Lung microvascular endothelial cell (primary cell): ENCODE data around the gene GSTO2. TPM values are rescaled to one million over a fixed set of nuclear protein-coding genes. Genes with fewer than 3 reads are reported as not detected.
A peak's percentile ranks its signal among the peaks of the same experiment; 100 is the strongest.

Experiments used
- DNase-seq, 2 donors: peaks; one replicate each; pipeline versions ENCODE4 v3.0.0 to v3.0.0-alpha.2; 2010; ENCODE audit warnings: low read depth in 2 of 2
- total RNA-seq: library from RNA; depleted of rRNA; stranded (reverse); fragments of >200 nt; gene quantifications from 2 replicates; pipeline ENCODE4 v1.2.1, GENCODE V29; 2014

The GSTO2 gene
- total RNA-seq, 1 donor from 2014 or later, result 0.99 TPM

DNA sequence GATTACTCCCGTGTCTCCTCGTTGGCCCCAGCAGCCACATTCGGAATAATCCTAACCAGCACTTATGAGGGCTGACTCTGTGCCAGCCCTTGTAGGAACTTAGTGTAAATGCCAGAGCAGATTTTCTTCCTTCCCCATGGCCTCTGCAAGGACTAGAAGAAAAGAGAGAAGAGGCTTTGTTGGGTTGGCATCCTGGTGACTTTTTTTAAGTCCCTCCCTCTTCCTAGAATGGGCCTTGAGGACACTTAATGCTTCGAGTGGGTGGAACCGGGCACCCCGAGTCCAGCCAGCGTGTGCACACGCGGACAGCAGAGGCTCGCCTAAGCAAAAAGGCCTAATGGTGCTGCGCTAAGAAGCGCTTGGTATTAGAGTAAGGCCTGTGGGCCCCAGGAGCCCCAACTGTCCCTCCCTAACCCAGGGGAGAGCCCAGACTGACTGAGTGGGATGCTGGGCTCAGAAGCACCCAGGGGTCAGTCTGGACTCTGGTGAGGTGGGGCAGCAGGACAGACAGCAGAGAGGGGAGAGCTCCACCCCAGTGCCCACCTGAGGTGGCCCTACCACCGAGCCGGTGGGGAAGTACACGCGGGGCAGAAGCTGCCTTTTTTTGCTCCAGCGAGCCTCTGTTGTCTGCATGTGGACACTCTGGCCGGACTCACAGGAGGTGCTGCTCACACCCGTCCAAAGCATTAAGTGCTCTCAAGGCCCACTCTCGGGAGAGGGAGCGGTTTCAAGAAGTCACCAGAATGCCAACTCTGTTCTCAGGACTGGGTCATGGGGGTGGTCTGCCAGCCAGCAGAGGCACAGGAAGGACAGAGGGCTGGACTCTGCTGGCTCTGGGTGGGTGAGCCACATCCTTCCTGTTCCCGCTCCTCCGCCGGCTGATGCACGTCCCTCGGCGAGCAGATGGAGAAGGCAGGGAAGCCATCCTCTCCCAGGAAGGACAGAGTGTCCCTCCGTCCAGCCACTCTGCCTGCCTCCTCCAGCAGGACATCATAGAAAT, 56.8 kb downstream of the GSTO2 start:
- peak in 1 of 2 donors; percentile 74 for DNase-seq

DNA sequence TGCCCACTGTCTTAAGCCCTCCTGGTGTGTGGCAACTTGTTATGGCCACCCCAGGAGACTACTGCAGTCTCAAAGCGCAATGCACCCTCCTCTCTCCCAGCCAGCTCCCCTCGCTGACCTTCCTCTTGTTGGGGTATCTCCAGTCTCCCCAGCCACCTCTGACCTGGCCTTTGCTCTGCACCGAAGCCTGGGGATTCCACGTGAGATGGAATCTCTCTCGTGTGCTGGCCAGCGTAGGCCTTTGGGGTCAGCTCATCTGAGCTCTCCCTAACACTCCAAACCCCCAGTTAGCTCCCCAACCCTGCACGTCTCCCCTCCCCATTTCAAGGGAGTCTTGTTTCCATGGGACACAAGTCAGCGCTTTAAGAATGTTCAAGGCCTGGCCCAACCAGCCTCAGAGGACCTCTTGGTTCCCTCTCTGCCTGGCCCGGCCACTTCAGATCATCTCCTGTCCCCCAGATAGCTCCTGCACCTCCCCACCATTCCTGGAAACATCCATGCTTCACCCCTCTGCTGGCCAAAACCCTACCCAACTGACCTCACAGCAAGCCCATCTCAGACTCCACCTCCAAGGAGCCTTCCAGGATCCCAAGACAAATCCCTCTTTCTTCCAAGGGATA, 58.1 kb downstream of the GSTO2 start:
- DNase-seq, result no peak

DNA sequence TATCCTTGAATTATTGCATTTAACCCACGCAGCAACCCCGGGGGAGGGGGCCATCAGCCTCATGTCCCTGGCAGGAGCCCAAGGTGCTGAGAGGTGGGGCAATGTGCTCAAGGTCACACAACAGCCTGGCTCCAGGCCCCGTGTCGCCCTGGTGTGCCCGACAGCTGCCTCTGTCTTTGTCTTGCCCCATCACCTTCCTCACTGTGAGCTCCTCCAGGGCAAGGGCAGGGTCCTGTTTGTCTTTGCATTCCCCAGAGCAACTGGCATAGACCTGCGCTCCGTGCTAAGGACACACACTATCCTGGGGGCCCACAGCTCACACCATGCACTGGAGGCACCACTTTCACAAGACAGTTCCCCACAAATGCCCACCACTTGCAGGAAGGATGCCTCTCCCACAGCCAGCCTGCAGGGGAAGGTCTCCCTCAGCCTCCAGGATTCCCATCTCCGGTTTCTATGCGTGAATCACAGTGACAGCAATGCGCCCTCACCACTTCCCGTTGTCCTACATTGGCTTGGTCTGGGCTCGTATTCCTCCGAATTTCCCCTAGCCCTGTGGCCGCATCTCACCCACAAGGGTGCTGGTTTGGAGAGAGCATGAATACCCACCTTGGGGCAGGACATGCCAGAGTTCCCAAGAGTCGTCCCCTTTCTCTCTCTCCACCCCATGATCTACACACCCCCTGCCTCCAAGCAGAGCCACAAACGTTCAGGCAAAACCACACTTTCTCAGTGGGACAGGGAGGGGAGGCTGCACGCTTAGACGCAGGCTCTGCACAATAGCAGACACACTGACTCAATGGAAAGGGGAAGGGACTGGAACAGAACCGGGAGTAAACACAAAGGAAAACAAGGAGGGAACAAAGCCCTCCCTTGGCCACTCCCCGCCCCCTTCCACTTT, 59.0 kb downstream of the GSTO2 start:
- DNase-seq, result peak; percentile 76 to 88

DNA sequence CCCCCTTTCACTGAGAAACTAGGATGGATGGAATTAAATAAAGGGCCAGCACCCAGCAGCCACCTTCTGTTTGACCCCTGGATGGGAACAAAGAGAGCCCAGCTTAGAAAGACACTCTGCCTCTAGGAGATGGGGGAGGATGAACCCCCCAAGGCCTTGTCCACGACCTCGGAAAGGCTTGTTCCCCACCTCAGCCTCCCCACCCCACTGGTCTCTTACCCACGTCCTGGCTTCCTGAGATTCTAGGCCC, 59.6 kb downstream of the GSTO2 start:
- DNase-seq, result no peak

DNA sequence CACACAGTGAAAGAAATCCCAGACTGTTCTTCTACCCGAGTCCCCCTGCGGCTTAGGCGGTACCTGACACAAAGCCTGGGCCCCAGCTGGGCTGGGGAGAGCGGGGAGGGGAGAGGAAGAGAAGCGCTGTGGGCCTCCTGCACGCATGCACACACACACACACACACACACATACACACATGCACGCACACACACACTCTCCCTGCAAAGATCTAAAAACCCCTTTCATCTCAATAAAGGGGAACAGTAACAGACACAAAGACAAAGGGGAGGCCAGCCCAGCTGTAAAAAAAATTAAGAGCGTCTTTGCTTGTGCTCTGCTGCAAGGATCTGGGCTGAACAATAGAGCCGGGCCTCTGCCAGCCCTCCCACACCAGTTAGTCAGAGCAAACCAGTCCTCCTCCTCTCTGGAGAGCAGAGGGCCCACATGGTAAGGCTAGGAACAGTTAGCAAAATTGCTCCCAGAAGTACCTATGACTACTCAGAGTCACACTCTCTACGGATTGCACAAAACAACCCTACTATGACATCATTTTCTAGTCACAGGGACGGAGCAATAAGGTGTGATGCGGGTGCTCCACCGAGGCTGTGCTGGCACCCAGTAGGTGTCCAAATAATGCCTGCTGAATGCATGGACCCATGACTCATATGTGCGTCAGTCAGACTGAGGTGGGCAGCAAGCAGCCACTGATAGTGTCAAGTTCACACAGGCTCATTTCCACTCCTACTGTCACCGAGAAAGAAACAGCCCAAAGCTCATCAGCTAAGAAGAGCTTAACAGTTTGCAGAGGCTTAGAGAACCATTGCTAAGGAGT, 60.1 kb downstream of the GSTO2 start:
- peak; percentile 70 to 84 for DNase-seq

DNA sequence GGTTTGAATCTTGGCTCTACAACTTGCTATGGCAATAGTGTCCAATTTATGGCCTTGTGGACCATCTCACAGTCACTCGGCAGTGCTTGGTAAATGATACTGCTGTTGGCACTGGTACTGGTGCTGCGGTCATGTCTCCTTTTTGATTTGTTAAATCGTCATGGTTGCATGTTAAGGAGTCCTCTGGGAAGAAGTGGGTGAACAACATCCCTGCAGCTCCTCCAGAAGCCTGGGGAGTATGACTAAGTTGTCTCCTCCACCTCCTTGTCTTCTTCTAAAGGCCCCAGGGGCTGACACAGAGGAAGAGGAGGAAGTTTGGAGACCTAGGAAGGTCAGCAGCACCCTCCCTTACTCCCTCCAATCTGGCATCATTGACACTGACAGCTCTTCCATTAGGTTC, 60.8 kb downstream of the GSTO2 start:
- DNase-seq, result peak in 1 of 2 donors; percentile 73

DNA sequence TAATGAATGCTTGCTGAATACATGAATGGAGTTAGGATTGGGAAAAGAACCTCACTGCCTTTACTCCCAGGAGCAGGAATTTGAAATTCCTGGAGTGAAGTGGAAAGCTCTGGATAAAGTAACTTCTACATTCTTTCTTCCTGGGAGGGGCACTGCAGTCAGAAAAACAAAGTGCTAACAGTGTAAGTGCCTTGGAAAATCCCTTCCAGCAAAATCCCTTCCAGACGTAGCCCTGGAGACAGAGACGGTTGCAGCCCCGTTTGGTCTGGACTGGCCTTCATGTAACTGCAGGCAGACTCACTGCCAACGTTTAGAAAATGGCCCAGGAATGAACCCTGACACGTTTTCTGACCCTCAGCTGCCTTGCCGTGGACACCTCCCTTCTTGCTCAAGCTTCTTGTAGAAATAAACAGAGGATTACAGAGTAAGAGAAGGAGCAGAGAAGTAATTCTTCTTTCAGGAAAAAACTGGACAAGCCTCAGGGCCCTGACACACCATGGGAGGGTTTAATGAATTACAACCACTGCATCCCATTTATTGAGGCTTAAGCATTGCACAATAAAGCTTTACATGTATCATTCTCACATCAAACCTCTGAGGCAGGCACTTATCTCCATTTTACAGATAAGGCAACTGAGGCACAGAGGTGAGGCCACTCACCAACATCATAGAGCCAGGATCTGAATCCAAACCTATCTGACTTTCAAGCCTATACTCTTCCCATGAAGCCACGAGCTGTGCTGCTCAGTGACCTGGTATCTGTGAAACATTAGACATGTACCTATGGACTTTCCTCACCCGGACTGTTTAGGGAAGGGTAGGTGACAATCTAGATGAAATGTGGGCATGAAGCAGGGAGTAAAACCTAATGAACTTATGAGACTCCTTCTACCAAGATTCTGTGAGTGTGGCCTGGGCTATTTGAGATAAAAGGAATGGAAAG, 61.5 kb downstream of the GSTO2 start:
- DNase-seq, result peak; percentile 17 to 68

DNA sequence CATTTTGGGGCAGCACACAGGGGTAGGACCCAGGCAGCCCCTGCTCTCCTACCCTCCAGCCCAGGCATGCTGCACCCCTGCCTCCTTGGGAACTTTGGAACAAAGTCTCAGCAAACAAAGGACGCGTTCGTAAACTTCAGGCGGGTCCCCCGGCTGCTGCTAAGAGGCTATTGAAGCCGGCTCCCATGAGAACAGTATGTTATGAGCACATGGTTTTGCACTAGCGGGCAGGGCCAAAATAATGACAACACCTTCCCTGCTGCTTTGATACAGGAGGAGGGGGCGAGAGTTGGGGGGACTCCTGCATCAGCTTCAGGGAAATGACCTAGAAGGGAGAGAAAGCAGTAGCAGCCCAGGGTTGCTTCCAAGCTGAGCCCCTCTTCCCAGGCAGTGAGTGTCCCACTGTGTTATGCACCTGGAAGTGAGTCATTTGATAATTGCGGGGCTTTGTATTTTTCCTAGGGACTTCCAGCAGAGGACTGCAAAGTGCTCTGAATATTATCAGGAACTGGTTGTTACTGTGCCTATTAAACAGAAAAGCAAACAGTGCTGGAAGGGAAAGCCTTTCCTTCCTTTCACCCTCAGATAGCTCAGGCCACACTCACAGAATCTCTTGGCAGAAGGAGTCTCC, 62.3 kb downstream of the GSTO2 start:
- DNase-seq, result peak; percentile 86 to 88

DNA sequence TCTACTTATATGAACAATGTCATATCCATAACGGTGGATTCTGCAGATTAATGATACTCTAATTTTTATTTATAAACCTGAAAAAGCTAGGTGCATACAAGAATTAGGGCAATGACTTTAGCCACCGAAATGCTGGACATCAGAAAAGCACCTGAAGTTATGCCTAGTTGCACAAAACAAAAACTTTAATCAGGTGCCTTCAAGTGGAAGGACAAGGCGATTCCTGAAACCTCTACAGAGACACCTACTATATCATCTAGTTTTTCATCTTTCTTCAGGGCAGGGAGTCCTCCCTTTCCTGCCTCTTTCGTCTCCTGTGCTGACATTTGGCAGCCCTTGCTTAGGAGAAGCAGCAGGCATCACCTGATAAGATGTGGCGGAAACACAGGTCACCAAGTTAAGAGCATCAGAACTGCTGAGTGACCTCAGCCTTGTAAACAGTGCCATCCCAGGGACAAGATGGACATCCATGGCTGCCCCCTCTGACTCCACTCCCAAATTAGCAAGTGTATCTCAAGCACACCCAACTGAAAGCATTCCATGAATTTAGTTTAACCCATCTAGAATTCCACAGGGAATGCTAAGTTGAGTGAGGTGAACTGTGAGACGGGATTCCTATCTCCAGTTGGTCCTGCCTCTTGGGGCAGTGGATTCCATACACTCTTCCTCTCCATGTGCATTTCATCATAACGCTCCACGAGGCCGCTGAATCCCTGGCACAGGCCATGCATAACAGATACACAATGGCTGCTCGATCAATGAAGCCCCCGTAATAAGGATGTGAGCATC, 63.5 kb downstream of the GSTO2 start:
- peak; percentile 41 to 42 for DNase-seq

DNA sequence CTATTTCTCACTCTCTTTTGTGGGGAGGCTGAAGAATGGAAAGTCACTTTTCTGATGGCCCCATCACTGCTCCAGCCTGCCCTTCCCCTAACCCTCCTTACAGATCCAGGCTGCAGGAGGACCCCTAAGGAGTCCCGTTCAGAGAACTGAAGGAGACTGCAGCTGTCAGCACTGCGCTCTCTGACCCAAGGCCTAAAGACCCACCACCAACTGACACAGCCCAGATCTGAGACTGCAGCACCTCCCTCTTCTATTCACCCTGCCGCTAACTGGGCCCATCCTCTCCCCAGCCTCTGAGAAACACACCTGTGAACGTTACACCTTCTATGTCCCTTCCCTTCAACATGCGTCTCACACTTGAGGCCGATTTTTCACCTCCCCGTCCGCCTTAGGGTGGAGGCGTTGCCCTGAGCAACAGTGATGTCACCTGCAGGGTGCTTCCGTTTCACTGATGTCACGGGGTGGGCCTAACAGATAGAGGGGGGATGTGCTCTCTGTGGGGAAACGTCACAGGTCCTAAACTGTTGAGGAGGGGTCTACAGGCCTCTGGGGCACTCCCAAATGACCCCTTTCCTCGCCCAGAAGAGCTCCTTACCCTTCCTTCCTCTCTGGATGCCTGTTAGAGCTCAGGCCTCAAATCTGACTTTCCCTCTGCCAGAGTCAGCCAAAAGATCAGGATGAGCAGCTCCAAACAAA, 64.2 kb downstream of the GSTO2 start:
- DNase-seq, result peak; percentile 42 to 69

DNA sequence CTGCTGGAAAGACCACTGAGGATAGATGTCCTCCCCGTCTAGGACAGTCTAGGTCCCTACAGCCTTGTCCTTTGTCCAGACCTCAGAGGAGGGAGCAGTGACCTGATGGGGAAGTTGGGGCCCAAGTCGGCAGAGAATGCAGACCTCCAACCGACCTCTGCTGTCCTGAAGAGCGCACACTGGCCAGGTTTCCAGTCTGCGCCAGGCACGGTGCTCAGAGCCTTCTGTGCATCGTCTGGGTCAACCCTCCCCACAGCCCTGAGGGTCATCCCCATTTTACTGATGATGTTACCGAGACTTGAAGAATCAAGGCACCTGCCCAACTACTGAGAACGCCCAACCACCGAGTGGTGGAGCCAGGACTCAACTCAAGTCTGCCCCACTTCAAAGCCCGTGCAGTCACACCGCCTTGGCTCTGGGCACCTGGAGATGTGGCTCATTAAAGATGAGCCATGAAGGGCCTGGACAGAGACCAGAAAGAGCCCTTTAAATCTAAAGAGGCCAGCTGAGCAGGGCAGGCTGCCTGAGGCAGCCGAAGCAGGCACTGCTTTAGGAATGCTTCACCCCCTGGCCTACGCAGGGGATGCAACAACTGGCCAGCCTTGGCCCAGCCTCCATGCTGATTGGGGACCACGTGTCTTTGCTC, 64.9 kb downstream of the GSTO2 start:
- peak in 1 of 2 donors; percentile 10 for DNase-seq

DNA sequence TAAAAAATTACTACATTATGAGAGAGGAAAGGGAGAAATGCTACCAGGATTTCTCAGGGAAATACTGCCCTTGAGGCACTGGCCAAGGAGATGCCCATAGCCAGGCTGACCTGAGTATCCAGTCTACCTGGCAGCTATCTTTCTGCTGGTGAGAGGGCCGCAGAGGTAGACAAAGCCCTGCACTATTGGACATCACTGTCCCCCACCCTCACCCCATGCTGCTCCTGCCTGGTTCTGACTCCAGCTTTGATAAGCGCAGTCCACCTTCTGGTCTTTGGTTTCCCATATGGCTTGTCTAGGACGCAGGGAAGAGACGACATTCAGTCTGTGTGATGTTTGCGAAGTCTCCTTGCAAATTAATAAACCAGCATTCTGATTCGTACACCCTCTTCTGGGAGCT, 65.6 kb downstream of the GSTO2 start:
- peak in 1 of 2 donors; percentile 2 for DNase-seq

DNA sequence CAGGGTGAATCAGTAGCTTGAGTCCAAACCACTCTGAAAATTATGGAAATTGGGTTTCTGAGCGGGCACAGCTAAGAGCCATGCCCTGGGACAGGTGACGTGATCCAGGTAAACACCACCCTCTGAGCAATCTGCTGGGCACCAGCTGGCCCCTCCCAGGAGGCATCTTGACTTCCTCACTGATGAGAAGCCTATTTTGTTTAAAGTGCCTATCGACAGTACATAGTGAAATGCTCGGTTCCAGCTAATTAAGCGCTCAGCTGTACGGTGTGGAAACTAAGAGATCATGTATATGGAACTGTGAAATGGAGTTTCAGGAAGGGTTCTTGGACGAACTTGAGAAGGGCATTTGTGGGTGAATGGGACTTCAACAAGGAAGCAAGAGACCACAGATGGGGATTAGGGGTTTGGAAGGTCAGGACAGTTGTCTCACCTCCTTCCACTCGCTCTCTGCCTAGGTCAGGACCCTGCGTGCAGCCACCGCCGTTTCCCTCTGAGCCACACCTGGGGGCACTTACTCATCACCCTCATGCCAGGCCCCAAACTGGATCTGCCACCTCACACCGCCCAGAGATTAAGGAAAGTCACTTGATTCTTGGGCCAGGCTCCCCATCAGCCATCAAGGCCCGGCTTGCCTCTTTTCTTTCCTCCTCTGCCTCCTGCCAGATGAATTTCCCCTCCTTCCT, 66.1 kb downstream of the GSTO2 start:
- peak; percentile 21 to 26 for DNase-seq

DNA sequence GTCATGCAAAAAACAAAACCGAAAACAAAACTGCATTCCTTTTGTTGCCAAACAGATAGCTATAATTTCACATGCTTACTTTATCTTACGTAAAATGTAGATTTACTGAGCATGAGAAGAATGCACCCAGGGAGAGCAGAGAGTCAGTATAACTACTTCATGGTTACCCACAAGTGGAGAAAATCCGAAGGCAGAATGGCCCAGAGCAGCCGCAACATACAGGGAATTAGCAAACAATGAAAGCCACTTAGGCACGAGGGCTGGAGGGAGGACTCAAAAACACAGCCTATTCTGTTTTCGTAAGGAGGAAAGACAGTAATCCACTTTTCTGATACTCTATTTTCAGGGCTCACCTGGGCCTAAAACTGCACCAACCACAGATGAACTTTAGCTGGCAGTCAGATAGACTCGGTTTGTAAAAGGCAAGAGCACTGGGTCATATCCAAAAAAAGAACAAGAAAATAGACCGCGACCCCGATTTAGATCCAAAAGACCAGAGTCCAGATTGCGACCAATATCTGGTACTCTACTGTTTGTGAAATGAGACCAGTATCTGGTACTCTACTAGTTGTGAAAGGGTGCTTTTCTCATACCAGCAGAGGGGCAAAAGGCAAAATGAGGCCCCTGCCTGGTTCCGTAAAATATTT, 68.0 kb downstream of the GSTO2 start:
- peak; percentile 32 to 53 for DNase-seq

DNA sequence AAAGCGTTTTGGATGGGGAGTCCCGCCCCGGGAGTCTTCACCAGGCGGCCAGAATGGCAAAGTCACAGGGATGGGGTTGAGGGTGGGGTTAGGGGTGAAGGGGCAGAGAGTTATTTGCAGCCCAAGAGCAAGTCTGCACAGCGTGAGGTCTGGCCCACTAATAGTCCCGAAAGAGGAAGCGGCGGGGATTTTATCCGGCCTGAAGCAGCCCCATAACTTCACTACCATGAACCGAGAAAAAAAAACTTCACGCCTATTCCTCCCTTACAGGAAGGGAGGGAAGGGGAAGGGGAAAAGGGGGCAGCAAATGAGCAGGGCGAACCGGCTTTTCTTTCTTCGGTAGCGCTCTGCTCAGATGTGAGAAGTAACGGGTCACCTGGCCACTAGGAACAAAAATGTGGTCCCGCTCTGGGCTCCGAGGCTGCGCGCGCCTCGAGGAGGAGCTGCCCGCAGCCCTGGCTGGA, 68.6 kb downstream of the GSTO2 start:
- DNase-seq, result peak; percentile 54 to 63
